Trophoblast cell (in vitro differentiated cells and primary cell): Measurements from ENCODE around the gene ACOD1.

ENCODE experiments used
- DNase-seq, 2 donors: peaks; one replicate each; pipeline ENCODE4 v3.0.0-alpha.2; 2016
- H2AFZ ChIP-seq: 2 replicates; pipeline ENCODE4 v1.6.1; 2013; ENCODE audit warnings: low read length, moderate library complexity, mild to moderate bottlenecking; ENCODE audit not compliant: insufficient read depth, poor library complexity
- H2AK5ac ChIP-seq: 2 replicates; pipeline ENCODE4 v1.6.1; 2013; ENCODE audit warnings: mild to moderate bottlenecking, low read length
- H2BK120ac ChIP-seq: 2 replicates; pipeline ENCODE4 v1.6.1; 2013; ENCODE audit warnings: low read length, mild to moderate bottlenecking, moderate library complexity; ENCODE audit not compliant: insufficient read depth, poor library complexity
- H2BK12ac ChIP-seq: 2 replicates; pipeline ENCODE4 v1.6.1; 2013; ENCODE audit warnings: mild to moderate bottlenecking, low read length, moderate library complexity
- H2BK5ac ChIP-seq: 2 replicates; pipeline ENCODE4 v1.6.1; 2013; ENCODE audit warnings: low read length, low read depth, moderate library complexity, mild to moderate bottlenecking; ENCODE audit not compliant: poor library complexity
- H3K14ac ChIP-seq: 2 replicates; pipeline ENCODE4 v1.6.1; 2013; ENCODE audit warnings: mild to moderate bottlenecking, low read length
- H3K18ac ChIP-seq: 2 replicates; pipeline ENCODE4 v1.6.1; 2013; ENCODE audit warnings: mild to moderate bottlenecking, low read length
- H3K23ac ChIP-seq: 2 replicates; pipeline ENCODE4 v1.6.1; 2013; ENCODE audit warnings: low read length
- H3K27ac ChIP-seq: 2 replicates; pipeline ENCODE4 v1.5.1; 2013; ENCODE audit warnings: low read depth, mild to moderate bottlenecking, inconsistent platforms, low read length, moderate library complexity
- H3K27me3 ChIP-seq: 2 replicates; pipeline ENCODE4 v1.6.1; 2013; ENCODE audit warnings: inconsistent platforms, mild to moderate bottlenecking, low read length, moderate library complexity; ENCODE audit not compliant: insufficient read depth
- H3K36me3 ChIP-seq, 2 experiments: 1 replicate in 1 of 2; 2 replicates in 1 of 2; pipeline ENCODE4 v1.6.1; 2013; ENCODE audit warnings: low read length in 2 of 2, mild to moderate bottlenecking in 2 of 2, moderate library complexity in 1 of 2; ENCODE audit not compliant: insufficient read depth in 2 of 2, control insufficient read depth in 1 of 2
- H3K4ac ChIP-seq: 2 replicates; pipeline ENCODE4 v1.6.1; 2013; ENCODE audit warnings: low read depth, mild to moderate bottlenecking, low read length, moderate library complexity
- H3K4me1 ChIP-seq, 2 experiments: 1 replicate in 1 of 2; 2 replicates in 1 of 2; pipeline ENCODE4 v1.6.1; 2013; ENCODE audit warnings: low read length in 2 of 2, mild to moderate bottlenecking in 2 of 2, moderate library complexity in 1 of 2; ENCODE audit not compliant: insufficient read depth in 2 of 2, control insufficient read depth in 1 of 2
- H3K4me2 ChIP-seq: 2 replicates; pipeline ENCODE4 v1.6.1; 2013; ENCODE audit warnings: inconsistent platforms, mild to moderate bottlenecking, low read length, moderate library complexity
- H3K4me3 ChIP-seq: 2 replicates; pipeline ENCODE4 v1.5.1; 2013; ENCODE audit warnings: mild to moderate bottlenecking, low read depth, low read length, inconsistent platforms
- H3K79me1 ChIP-seq: one replicate; pipeline ENCODE4 v1.6.1; 2013; ENCODE audit warnings: low read length
- H3K79me2 ChIP-seq: 2 replicates; pipeline ENCODE4 v1.6.1; 2013; ENCODE audit warnings: low read length, mild to moderate bottlenecking; ENCODE audit not compliant: control insufficient read depth, insufficient read depth, poor library complexity
- H3K9ac ChIP-seq: 2 replicates; pipeline ENCODE4 v1.6.1; 2013; ENCODE audit warnings: mild to moderate bottlenecking, low read length
- H3K9me3 ChIP-seq: 2 replicates; pipeline ENCODE4 v1.6.1; 2013; ENCODE audit warnings: low read depth, mild to moderate bottlenecking, control low read depth, inconsistent platforms, low read length; ENCODE audit not compliant: insufficient read depth
- H4K12ac ChIP-seq: 2 replicates; pipeline ENCODE4 v1.6.1; 2013; ENCODE audit warnings: low read depth, mild to moderate bottlenecking, low read length, moderate library complexity
- H4K8ac ChIP-seq: 2 replicates; pipeline ENCODE4 v1.6.1; 2013; ENCODE audit warnings: low read depth, mild to moderate bottlenecking, low read length, moderate library complexity
- H4K91ac ChIP-seq: one replicate; pipeline ENCODE4 v1.6.1; 2013; ENCODE audit warnings: low read depth, mild to moderate bottlenecking, low read length, moderate library complexity
- WGBS: extraction: QIAGEN DNeasy Blood & Tissue Kit; methylation state at CpG from one replicate; pipeline ENCODE4 v1.1.7; 2013; ENCODE audit warnings: missing lambda C conversion rate; ENCODE audit not compliant: insufficient read length, insufficient coverage; ENCODE audit errors: extremely low coverage; 5-methylcytosine and 5-hydroxymethylcytosine counted together

The ACOD1 gene

GRCh38 chr13:76954538-76954937 is 6.2 kb downstream of the ACOD1 start:
- Histone ChIP-seq H4K91ac (no peak overlapping the region), H3K27ac (no peak overlapping the region), H2BK120ac (no peak overlapping the region), H3K4ac (no peak overlapping the region), H3K18ac (no peak overlapping the region), H2BK12ac (no peak overlapping the region), H3K4me3 (no peak overlapping the region), H3K9me3 (peaks cover 4% of the 10 kb centered on the region), H2BK5ac (no peak overlapping the region), H3K9ac (no peak overlapping the region), H3K79me2 (no peaks in the 10 kb centered on the region), H2AFZ (no peak overlapping the region), H3K14ac (no peak overlapping the region), H2AK5ac (no peak overlapping the region), H4K8ac (no peak overlapping the region), H3K23ac (no peak overlapping the region), H3K4me1 (no peaks in the 10 kb centered on the region), H3K4me2 (no peak overlapping the region), H3K36me3 (no peaks in the 10 kb centered on the region), H4K12ac (no peak overlapping the region), H3K79me1 (no peaks in the 10 kb centered on the region), H3K27me3 (no peaks in the 10 kb centered on the region)
- no CpG with 5 or more reads among the region's 6 CpGs for WGBS
- no peak for DNase-seq

GRCh38 chr13:76955193-76955592 is 6.9 kb downstream of the ACOD1 start:
- Histone ChIP-seq H3K79me2 (no peaks in the 10 kb centered on the region), H2AK5ac (no peak overlapping the region), H3K4me3 (no peak overlapping the region), H3K9me3 (peaks cover 10% of the 10 kb centered on the region), H4K12ac (no peak overlapping the region), H3K27ac (no peak overlapping the region), H3K18ac (no peak overlapping the region), H3K23ac (no peak overlapping the region), H3K4me1 (no peaks in the 10 kb centered on the region), H2BK12ac (no peak overlapping the region), H3K14ac (no peak overlapping the region), H3K4ac (no peak overlapping the region), H3K4me2 (no peak overlapping the region), H2BK5ac (no peak overlapping the region), H2BK120ac (no peak overlapping the region), H4K91ac (no peak overlapping the region), H2AFZ (no peak overlapping the region), H3K27me3 (no peaks in the 10 kb centered on the region), H3K36me3 (no peaks in the 10 kb centered on the region), H4K8ac (no peak overlapping the region), H3K9ac (no peak overlapping the region), H3K79me1 (no peaks in the 10 kb centered on the region)
- no CpG with 5 or more reads among the region's 4 CpGs for WGBS
- no peak for DNase-seq

GRCh38 chr13:76955661-76956060 is 7.3 kb downstream of the ACOD1 start:
- Histone ChIP-seq H3K4ac (no peak overlapping the region), H3K79me1 (no peaks in the 10 kb centered on the region), H3K14ac (no peak overlapping the region), H2BK12ac (no peak overlapping the region), H4K91ac (no peak overlapping the region), H3K36me3 (no peaks in the 10 kb centered on the region), H3K4me1 (no peaks in the 10 kb centered on the region), H3K9me3 (peaks cover 10% of the 10 kb centered on the region), H2AK5ac (no peak overlapping the region), H3K4me3 (no peak overlapping the region), H3K4me2 (no peak overlapping the region), H3K18ac (no peak overlapping the region), H4K12ac (no peak overlapping the region), H3K23ac (no peak overlapping the region), H4K8ac (no peak overlapping the region), H3K79me2 (no peaks in the 10 kb centered on the region), H2AFZ (no peak overlapping the region), H2BK120ac (no peak overlapping the region), H3K27me3 (no peaks in the 10 kb centered on the region), H3K27ac (no peak overlapping the region), H3K9ac (no peak overlapping the region), H2BK5ac (no peak overlapping the region)
- no peak for DNase-seq
- WGBS: no CpG with 5 or more reads among the region's 5 CpGs

GRCh38 chr13:76958841-76959432 is 10.6 kb downstream of the ACOD1 start:
- Histone ChIP-seq H3K79me2 (no peaks in the 10 kb centered on the region), H3K4me3 (no peak overlapping the region), H2BK5ac (no peak overlapping the region), H3K27ac (no peak overlapping the region), H3K79me1 (no peaks in the 10 kb centered on the region), H3K4me2 (no peak overlapping the region), H2BK12ac (no peak overlapping the region), H4K12ac (no peak overlapping the region), H3K14ac (no peak overlapping the region), H2BK120ac (no peak overlapping the region), H3K4me1 (no peaks in the 10 kb centered on the region), H3K18ac (no peak overlapping the region), H3K4ac (no peak overlapping the region), H2AK5ac (no peak overlapping the region), H3K9ac (no peak overlapping the region), H2AFZ (no peak overlapping the region), H3K9me3 (peaks cover 11% of the 10 kb centered on the region), H3K27me3 (no peaks in the 10 kb centered on the region), H3K36me3 (no peaks in the 10 kb centered on the region), H3K23ac (no peak overlapping the region), H4K8ac (no peak overlapping the region), H4K91ac (no peak overlapping the region)
- no peak for DNase-seq
- no CpG with 5 or more reads among the region's 4 CpGs for WGBS
